ENCODE measurements around the gene SNX3.

DNA sequence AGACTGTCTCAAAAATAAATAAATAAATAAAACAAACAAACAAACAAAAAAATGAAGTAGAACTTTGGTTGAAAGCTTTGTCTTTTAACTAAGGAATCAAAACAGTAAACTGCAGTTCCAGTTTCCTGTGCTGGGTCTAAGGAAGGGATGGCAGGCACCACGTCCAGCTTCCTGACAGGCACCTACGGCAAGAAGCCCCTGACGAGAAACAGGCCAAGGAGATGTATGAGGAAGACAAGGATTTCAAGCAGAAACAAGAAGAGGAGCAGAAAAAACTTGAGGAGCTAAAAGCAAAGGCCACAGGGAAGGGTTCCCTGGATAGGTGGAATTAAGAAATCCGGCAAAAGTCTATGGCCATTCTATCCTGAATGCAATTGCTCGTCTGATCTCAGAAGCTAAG, 8.8 kb downstream of the SNX3 start:
- TF ChIP-seq, protein P1, sequence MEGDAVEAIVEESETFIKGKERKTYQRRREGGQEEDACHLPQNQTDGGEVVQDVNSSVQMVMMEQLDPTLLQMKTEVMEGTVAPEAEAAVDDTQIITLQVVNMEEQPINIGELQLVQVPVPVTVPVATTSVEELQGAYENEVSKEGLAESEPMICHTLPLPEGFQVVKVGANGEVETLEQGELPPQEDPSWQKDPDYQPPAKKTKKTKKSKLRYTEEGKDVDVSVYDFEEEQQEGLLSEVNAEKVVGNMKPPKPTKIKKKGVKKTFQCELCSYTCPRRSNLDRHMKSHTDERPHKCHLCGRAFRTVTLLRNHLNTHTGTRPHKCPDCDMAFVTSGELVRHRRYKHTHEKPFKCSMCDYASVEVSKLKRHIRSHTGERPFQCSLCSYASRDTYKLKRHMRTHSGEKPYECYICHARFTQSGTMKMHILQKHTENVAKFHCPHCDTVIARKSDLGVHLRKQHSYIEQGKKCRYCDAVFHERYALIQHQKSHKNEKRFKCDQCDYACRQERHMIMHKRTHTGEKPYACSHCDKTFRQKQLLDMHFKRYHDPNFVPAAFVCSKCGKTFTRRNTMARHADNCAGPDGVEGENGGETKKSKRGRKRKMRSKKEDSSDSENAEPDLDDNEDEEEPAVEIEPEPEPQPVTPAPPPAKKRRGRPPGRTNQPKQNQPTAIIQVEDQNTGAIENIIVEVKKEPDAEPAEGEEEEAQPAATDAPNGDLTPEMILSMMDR (IDR thresholded peaks at IDR 0.05 in 4 of 5, conservative IDR thresholded peaks at IDR 0.05 in 1 of 5): no peak
- no peak for TF ChIP-seq POLR2A (IDR thresholded peaks at IDR 0.05)

All from gastrocnemius medialis (tissue), 4 donors.